HG03439 (cell line): ENCODE measurements around the gene RSPH1.

Experiments
- ATAC-seq: cut with Tn5 transposase; IDR thresholded peaks from one replicate; pipeline ENCODE4 v1.9.1; 2021; ENCODE audit warnings: mild to moderate bottlenecking, moderate library complexity; ENCODE audit not compliant: unreplicated experiment

Gene RSPH1

DNA sequence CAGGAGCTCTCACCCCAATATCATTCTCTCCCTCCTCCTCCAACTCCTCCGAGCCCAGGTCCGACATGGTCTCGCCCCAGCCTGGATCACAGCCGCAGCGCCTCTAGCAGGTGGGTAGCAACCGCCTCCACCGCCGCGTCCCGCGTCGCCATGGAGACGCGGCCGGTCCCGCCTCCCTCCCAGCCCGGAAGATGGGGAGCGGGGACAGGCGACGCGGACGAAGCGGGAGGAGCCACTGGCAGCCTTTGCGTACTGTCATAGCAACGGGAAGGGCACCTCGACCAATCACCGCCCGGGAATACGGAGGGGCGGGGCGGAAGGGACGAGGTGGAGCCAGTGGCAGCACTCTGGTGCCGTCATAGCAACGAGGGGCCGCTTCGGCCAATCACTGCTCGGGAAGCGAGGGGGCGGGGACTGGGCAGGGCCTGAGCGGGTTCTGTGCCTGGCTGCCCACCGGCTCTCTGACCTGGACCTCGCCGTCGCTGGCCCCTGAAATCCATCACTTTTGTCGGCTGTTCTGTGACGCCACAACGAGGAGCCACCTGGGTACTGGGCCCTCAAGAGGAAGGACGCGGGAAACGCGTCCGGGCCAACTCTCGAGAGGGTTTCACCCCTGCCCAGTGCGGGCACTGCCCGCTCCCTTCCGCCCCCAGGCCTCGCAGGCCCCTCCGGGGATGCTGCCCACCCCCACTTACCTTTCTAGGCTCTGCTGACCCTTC is at the start of gene RSPH1:
RSPH1 (minus strand) TSS at position 105 of the 719 bp plus-strand sequence; CDS start at position 67, 38 bp downstream.
- ATAC-seq, result peak; percentile 99

DNA sequence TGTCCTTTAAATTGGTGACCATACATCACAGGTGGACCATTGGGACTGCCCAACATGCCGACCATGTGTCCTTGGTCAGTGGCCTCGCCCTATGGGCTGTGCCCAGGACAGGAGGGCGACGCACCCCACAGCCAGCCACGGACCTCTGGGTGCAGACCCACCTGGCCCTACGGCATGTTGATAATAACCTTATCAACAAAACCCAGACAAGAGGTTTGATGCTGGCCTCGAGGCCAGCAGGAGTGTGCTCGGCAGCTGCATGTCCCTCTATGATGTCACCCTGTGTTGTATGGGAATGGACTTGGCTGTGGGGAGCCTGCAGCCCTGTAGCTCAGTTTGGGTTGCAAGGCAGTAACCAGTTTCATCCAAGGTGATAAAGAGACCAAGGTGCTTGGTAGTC is 49.7 kb upstream of the RSPH1 start:
- no peak for ATAC-seq

DNA sequence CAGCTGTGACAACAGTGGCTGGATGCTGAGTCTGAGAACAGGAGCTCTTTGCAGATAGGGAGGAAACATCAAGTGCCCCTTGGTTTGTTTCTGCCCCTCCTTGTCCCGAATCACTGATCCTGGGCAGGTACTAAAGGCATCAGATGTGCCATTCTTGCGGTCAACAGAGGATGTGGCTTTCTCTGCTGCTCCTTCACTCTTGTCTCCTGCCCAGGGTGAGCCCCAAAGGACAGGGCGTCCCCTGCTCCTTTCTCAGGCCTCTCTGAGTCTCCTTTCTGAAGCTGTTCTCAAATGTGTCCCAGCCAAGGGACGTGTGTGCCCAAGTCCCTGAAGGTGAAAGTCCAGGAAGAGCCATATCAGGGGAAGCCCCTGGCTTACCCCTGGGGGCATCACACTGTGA is 49.3 kb upstream of the RSPH1 start:
- no peak for ATAC-seq

DNA sequence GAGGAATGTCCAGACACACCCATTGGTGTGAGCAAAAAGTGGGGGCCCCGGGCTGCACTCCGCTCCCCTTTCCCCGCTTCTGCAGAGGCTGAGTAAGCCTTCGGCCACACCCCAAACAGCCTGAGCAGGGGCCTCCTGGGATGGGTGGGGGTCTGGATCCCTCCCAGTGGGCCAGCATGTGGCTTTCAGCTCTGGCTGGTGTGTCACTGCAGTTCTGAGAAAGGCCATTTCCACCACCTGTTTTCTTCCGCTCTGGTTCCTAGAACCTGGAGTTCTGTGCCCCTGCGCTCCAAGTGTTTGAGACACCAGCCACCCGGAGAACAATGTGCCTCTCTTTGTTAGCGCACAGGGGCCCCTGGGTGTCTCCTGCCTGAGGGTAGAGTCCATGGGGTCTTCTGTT is 48.5 kb upstream of the RSPH1 start:
- no peak for ATAC-seq

DNA sequence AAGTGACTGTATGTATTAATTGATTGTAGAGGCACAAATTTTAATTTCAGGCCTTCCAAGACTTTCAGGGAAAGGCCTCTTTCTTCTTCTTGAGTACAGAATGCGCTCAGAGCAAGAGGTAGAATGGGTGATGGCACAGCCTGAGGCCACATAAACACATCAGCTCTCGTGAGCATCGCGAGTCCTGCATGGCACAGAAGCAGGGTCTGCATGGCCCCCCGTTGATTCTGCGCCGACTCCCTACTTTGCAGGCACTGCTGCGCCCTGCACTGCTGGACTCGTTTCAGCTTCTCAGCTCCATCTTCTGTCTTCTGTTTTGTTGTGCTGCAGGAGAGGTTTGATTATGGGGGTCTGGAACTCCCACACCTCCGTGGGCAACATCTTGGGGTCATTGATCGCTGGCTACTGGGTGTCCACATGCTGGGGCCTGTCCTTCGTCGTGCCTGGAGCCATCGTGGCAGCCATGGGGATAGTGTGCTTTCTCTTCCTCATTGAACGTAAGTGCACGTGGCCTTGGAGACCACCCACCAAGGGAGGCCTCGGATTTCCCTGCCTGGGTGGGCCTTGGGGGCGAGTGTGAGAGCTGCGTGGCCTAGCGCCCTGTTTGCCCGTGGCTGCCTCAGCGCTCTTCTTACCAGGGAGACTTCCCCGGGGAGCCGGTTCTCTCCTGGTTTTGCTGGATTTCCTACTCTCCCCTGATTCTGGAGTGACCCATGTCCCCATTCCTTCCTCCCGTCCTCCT is 47.3 kb upstream of the RSPH1 start:
- no peak for ATAC-seq

DNA sequence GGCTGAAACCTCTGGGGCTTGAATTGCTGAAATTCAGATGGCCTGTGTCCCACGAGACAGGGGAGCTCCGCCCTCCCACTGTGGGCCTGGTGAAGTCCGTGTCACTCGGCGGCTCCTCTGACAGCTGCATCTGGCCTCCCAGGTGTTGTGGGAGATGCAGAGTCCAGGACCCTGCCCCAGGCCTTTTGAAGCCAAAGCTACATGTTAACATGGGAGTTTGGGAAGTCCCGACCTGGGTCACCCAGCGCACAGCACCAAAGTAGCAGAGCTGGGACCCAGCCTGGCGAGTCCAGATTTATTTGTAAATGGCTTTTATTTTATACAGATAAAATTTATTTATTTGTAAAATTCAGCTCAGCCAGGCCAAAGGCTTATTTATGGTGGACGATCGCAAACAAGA is 46.6 kb upstream of the RSPH1 start:
- ATAC-seq, result no peak

DNA sequence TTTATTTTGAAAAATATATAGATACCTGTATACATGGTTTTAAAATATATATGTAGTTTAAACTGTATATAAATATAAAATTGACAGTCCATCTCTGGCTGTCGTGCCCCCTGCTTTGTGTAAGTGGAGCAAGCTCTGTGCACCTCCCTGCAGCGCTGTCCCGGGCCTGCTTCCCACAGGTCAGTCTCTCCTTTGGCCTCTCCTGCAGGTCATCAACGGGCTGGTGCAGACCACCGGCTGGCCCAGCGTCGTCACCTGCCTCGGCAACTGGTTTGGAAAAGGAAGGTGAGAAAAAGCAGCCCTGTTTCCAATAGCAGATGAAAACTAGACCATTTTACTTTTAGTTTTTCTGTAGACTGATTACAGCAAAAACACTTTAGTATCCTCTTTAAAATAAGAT is 46.2 kb upstream of the RSPH1 start:
- ATAC-seq, result no peak

DNA sequence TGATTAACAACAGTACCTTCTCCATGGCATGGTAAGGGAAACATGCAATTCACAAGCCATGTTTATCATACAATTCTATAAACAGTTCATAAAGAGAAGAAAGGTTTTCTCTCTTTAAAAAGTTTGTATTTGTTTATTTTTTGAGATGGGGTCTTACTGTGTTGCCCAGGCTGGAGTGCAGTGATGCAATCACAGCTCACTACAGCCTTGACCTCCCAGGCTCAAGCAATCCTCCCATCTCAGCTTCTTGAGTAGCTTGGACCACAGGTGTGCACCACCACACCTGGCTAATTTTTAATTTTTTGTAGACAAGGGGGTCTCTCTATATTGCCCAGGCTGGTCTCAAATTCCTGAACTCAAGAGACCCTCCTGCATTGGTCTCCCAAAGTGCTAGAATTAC is 45.6 kb upstream of the RSPH1 start:
- no peak for ATAC-seq

DNA sequence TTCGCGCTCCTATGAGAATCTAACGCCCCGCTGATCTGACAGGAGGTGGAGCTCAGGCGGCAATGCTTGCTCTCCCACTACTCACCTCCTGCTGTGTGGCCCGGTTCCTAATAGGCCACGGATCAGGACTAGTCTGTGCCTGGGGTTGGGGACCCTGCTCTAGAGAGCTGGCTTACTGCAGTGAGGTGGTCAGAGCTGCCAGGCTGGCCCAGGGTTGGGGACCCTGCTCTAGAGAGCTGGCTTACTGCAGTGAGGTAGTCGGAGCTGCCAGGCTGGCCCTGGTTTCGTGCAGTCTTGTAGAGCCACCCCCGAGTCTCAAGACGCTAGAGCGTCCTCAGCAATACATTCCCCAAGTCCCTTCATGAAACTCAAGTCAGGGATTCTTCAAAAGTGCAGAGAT is 45.1 kb upstream of the RSPH1 start:
- no peak for ATAC-seq

DNA sequence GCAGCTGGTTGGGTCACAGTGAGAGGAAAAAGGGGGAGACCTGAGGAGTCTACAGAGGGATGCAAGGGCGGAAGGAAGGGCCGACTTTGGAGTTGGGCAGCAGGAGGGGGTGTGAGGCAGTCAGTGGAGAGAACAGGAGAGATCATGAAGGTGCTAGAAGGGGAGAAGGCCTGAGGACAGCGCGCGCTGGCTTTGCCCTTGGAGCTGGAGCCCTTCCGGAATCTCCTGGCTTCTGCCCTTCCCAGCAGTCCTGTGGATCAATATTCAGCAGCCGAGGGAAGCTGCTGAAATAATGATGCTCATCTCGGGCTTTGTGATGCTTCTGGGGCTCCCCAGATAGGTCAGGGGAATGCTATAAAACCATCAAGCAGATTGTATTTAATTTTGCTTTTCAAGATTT is 44.4 kb upstream of the RSPH1 start:
- no peak for ATAC-seq

DNA sequence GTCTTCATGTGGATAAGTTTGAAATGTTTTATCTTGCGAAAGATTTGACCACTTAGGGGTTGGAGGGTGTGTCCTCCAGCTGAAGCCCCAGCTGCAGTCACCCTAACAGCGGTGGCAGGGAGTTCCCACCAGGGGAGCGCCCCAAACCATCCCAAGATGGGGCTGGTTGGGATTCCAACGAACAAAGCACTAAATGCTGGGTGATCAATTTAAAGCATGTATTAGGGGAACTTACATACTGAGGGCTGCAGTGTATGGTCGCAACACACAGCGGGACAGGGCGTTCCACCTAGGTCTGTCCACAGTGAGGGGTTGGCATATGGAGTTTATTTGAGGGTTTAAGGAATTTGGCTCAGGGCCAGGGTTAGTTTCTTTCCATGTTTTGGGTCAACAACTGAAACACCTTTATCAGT is 43.9 kb upstream of the RSPH1 start:
- no peak for ATAC-seq

DNA sequence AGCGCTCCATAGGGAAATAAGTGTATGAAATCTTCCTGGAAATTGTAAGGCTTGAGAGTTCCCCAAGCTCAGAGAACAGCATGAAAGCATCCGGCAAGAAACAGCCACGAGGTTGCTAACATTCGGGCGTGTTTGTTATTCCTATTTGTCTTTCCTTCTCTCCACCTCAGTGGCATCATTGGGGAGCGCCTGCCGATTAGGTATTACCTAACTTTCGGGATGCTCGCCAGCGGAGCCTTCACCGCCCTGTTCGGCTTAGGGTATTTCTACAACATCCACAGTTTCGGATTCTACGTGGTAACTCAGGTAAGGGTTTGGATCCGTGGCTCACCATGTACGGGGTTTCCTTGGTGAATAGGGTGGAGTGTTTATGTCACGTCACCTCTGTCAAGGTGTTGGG is 43.3 kb upstream of the RSPH1 start:
- no peak for ATAC-seq

DNA sequence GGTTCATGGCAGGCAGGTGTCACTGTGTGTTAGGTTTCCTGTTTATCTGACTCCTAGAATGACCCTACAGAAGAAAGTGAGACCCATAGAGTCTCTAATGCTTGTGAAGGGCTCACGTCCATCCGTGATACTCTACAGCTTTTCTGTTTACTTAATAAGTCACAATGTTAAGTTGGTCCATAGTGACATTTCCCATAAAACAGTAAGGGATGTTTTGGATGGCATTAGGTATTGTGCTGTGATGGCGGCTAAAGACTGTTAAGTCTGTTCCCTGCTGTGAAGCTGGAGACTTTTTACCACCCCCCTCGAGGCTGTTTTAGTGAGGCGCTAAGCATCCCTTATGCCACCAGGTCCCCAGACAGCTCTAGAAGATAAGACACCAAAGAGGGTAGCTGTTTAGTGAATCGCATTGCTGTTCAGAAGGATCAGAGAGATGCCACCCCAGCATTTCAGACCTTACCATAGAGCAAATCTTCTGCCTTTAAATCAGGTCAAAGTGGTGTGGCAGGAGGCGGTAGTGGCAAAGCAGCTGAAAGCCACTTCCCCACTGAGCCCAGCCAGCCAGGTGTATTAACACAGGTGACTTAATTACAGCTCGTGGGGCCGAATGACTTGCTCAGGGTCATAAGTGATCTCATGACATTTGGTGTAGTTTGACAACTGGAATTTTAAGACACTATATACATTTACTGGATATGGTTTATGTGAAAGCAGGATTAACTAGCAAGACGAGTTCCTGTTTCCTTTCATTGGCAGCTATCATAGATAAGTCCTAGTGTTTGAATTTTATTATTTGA is 42.7 kb upstream of the RSPH1 start:
- ATAC-seq, result no peak

DNA sequence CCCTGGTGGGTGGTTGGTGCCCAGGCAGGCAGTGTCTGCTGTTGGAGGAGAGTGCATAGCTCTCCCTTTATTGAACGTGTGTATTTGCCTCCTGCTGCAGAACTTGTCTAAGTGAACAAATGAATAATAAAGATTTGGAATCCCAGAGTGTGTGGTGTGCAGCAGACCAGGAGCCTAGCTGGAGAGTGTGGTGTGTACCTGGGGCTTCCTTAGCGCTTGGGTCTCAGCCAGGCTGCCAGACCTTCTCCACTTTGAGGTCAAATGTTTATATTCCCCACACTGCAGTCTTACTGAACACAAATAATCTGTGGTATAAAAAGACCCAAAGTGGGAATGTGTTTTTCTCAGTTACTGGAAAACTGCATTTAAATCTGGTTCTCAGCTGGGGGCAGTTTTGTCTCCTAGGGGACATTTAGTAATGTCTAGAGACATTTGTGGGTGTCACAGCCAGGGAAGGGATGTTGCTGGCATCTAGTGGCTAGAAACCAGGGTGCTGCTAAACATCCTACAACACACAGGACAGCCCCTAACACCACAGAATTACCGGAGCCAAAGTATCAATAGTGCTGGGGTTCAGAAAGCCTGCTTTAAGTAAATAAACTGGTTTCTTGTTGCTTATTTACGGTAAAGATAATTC is 41.2 kb upstream of the RSPH1 start:
- ATAC-seq, result no peak

DNA sequence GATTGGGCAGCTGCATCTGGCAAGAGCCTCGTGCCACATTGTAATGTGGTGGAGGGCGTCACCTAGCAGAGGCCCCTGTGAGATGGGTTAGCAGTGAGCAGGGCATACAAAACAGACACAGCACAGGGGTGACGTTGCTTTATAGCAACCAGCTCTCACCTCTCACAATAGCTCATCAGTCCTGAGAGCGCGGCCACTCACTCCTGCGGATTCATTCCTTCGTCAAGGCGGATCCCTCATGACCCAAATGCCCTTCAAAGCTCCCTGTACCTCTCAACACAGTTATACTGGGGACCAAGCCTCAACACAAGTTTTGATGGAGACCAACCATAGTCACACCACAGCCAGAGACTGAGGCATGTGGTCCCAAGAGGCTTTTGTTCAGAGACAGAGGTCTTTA is 40.6 kb upstream of the RSPH1 start:
- no peak for ATAC-seq

DNA sequence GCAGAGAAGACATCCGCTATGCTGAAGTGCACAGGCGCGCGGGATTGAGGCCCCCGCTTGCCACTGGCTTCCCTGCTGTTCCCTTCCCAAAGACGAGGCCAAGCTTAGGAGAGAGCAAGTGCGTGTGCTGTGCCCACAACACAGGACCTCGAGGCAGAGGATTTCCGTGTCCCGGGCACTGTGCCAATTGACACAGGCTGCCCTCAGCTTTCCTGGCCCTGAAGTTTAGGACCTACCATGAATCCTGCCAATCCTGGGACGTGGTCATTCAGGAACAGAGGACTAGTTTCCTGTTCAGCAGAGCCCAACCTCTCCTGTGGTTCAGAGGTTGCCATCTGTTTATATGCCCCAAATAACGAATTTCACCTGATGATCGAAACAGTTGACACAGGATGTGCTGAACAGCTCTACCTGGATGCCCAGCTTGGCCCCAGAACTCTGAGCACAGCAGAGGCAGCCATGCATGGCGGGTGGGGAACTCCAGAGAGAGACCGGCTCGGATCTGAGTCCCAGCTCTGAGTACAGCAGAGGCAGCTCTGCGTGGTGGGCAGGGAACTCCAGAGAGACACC is 39.7 kb upstream of the RSPH1 start:
- peak; percentile 47 for ATAC-seq

DNA sequence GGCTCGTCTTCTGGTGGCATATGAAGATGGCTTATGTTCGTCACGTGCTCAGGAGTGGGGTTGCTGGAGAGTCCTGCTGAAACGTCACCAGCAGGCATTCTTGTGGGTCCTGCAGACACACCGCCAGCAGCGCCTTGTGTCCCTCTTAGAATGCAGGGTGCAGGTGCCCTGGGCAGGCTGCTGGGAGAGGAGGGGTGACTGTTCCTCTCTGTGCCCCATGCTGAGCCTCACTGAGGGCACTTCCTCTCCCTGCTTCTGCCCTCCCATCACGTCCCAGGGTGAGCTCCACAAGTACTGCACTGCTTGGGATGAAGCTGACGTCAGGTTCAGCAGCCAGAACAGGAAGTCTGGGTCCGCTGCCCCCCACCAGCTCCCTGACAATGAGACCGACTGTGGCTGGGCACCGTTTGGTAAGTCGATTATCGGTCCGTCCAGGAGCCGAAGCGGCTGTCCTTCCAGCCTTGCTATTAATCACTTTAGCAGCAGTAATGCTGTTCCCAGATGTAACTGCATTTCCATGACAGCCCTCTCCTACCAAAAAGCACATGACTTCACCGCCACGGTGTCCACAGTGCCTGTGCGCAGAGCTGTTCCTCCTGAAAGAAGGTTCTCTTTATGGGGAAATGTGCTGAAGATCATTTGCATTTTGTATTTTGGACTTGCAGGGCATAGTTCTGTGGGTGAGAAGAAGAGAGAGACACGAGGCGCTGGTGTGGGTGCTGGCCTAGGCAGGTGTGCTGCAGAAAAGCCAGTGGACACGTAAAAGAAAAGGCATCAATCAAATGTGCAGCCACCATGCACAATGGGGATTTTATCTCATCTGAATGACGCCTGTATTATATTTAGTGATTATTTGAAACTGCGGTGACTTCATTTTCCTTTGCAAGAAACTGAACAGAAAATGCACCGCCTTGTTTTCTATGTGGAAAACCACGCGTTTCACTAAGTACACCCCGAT is 38.7 kb upstream of the RSPH1 start:
- ATAC-seq, result peak; percentile 41

DNA sequence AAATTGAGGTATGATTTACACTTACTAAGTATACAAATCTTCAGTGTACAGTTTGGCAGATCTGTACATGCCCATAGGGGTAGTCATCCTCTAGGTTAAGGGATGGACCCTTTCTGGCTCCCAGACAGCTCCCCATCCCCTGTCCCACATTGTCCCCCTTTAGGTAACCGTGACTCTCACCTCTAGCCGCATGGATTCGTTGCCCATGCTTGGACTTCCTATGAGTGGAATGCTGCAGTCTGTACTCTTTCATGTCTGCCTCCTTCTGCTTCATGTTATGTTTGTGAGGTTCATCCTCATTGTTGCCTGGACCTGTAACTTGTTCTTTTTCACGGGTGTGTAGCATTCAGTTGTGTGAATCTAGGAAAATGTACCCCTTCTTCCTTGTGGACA is 37.9 kb upstream of the RSPH1 start:
- ATAC-seq, result no peak

DNA sequence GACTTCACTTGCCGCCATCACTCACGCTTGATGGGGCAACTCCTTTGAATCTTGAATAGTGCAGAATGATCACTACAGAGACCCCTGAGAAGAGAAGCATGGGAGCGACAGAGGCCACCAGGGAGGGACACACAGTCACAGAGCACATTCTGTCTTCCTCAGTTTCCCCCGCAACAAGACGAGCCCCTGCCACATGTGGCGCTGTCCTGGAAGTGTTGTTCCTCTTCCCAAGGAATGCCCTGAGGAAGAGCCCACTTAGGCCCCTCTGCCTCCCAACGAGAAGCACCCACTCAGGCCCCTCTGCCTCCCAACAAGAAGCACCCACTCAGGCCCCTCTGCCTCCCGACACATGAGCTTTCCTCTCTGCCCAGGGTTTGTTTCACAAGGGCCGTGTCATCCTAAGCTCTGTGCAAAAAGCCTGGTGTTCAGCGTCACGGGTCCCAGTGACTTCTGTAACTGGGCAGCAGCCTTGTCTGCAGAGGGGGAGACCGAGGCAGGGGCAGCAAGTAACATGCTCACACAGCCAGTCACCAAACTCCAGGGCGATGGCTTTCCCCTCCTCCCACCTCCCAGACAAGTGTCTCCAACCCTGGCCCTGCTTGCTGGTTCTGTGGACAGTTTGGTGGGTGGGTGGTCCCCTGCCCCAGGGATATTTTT is 37.4 kb upstream of the RSPH1 start:
- ATAC-seq, result no peak
